ENCODE results near the gene SPP1.

DNA sequence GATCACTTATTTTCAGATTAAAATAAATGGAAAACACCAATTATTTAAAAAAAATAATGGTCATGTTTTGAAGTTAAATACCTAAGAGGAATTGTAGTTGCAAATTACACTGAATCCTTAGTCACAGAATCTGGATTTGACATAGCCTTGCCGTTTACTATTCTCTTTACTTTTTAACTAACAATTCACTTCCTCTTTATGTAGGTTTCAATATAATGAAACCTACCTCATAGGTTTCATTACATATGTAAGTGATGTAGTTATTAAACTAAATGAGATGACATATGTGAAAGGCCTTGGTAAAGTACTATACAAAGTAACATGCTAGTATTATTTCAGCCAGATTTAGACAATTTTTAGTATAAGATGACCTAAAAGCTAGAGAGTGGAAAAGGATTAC lies 6.5 kb downstream of the SPP1 start:
- TF ChIP-seq, protein P1, sequence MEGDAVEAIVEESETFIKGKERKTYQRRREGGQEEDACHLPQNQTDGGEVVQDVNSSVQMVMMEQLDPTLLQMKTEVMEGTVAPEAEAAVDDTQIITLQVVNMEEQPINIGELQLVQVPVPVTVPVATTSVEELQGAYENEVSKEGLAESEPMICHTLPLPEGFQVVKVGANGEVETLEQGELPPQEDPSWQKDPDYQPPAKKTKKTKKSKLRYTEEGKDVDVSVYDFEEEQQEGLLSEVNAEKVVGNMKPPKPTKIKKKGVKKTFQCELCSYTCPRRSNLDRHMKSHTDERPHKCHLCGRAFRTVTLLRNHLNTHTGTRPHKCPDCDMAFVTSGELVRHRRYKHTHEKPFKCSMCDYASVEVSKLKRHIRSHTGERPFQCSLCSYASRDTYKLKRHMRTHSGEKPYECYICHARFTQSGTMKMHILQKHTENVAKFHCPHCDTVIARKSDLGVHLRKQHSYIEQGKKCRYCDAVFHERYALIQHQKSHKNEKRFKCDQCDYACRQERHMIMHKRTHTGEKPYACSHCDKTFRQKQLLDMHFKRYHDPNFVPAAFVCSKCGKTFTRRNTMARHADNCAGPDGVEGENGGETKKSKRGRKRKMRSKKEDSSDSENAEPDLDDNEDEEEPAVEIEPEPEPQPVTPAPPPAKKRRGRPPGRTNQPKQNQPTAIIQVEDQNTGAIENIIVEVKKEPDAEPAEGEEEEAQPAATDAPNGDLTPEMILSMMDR (conservative IDR thresholded peaks at IDR 0.05; ENCODE audit: low read depth, low read length) = no peak
- no peak for TF ChIP-seq EZH2 (IDR thresholded peaks at IDR 0.05; ENCODE audit: low read length, unreplicated experiment)
